HepG2 (cell line): ENCODE data around the gene SPTY2D1. TPM values are rescaled to one million over a fixed set of nuclear protein-coding genes. Genes with fewer than 3 reads are reported as not detected.

Experiments
- ARNTL ChIP-seq: sonication (generic); formaldehyde crosslinking; IDR thresholded peaks from 2 replicates; pipeline ENCODE4 v1.4.0; 2020; ENCODE audit warnings: mild to moderate bottlenecking, missing genetic modification reagents
- ATF7 ChIP-seq, 2 experiments: fragments of 450-650 bp in 1 of 2; sonication (generic) in 1 of 2; formaldehyde crosslinking in 1 of 2; IDR thresholded peaks; 2 replicates each; pipeline versions ENCODE4 v1.4.0 to v1.6.1; 2016 to 2020; ENCODE audit warnings: antibody characterized with exemption in 1 of 2, mild to moderate bottlenecking in 1 of 2, missing genetic modification reagents in 1 of 2
- CC2D1A ChIP-seq: sonication (generic); formaldehyde crosslinking; IDR thresholded peaks from 2 replicates; pipeline ENCODE4 v1.8.1; 2023; ENCODE audit warnings: mild to moderate bottlenecking, missing genetic modification reagents
- CHD4 ChIP-seq: fragments of 200-600 bp; sonication (generic); IDR thresholded peaks from 2 replicates; pipeline ENCODE4 v1.7.0; 2017; ENCODE audit warnings: mild to moderate bottlenecking, low read length, borderline replicate concordance
- CREB1 ChIP-seq, 2 experiments: fragments of 450-650 bp in 1 of 2; IDR thresholded peaks; 2 replicates each; pipeline ENCODE4 v1.6.1; 2016 to 2017; ENCODE audit warnings: control low read depth in 1 of 2, mild to moderate bottlenecking in 1 of 2, missing compliant biosample characterization in 1 of 2, missing genetic modification characterization in 1 of 2
- FOXA3 ChIP-seq: IDR thresholded peaks from 2 replicates; pipeline ENCODE4 v1.6.1; 2016; ENCODE audit warnings: missing genetic modification reagents, missing compliant biosample characterization
- FOXJ3 ChIP-seq: sonication (generic); formaldehyde crosslinking; IDR thresholded peaks from 2 replicates; pipeline ENCODE4 v1.4.0; 2020; ENCODE audit warnings: missing genetic modification reagents, mild to moderate bottlenecking, borderline replicate concordance
- HOXD1 ChIP-seq: sonication (generic); formaldehyde crosslinking; IDR thresholded peaks from 2 replicates; pipeline ENCODE4 v1.5.0; 2020; ENCODE audit warnings: missing genetic modification reagents
- KLF16 ChIP-seq, 2 experiments: sonication (generic) in 1 of 2; formaldehyde crosslinking in 1 of 2; IDR thresholded peaks; 2 replicates each; pipeline versions ENCODE4 v1.6.1 to v1.8.0; 2016 to 2023; ENCODE audit warnings: missing genetic modification reagents in 2 of 2, missing compliant biosample characterization in 1 of 2
- LRRFIP1 ChIP-seq: sonication (generic); formaldehyde crosslinking; conservative IDR thresholded peaks from 2 replicates; pipeline ENCODE4 v1.4.0; 2020; ENCODE audit warnings: missing genetic modification reagents
- MAFG ChIP-seq: sonication (generic); formaldehyde crosslinking; IDR thresholded peaks from 2 replicates; pipeline ENCODE4 v1.5.1; 2020; ENCODE audit warnings: mild to moderate bottlenecking, missing genetic modification reagents
- NCOA2 ChIP-seq: sonication (generic); formaldehyde crosslinking; IDR thresholded peaks from 2 replicates; pipeline ENCODE4 v1.8.0; 2022; ENCODE audit warnings: inconsistent platforms
- NFE2L2 ChIP-seq: fragments of 150-350 bp; IDR thresholded peaks from 2 replicates; pipeline ENCODE4 v1.6.1; 2014; ENCODE audit warnings: low read length
- NFYB ChIP-seq: sonication (generic); formaldehyde crosslinking; IDR thresholded peaks from 2 replicates; pipeline ENCODE4 v1.4.0; 2020; ENCODE audit warnings: missing genetic modification reagents
- NR3C1 ChIP-seq: sonication (generic); formaldehyde crosslinking; IDR thresholded peaks from 2 replicates; pipeline ENCODE4 v1.4.0; 2020; ENCODE audit warnings: missing genetic modification reagents
- SMARCE1 ChIP-seq: fragments of 450-650 bp; IDR thresholded peaks from 2 replicates; pipeline ENCODE4 v1.6.1; 2017; ENCODE audit warnings: borderline replicate concordance
- TARDBP ChIP-seq: sonication (generic); formaldehyde crosslinking; IDR thresholded peaks from 2 replicates; pipeline ENCODE4 v1.8.0; 2022; ENCODE audit warnings: mild to moderate bottlenecking, missing genetic modification reagents
- TBX2 ChIP-seq: sonication (generic); formaldehyde crosslinking; IDR thresholded peaks from 2 replicates; pipeline ENCODE4 v1.5.0; 2020; ENCODE audit warnings: missing genetic modification reagents, mild to moderate bottlenecking, borderline replicate concordance
- ZBTB10 ChIP-seq: sonication (generic); formaldehyde crosslinking; IDR thresholded peaks from 2 replicates; pipeline ENCODE4 v1.4.0; 2020; ENCODE audit warnings: missing genetic modification reagents, borderline replicate concordance
- ZBTB33 ChIP-seq: sonication (generic); formaldehyde crosslinking; IDR thresholded peaks from 2 replicates; pipeline ENCODE4 v1.4.0; 2020; ENCODE audit warnings: missing genetic modification reagents
- ZFP36L1 ChIP-seq: sonication (generic); formaldehyde crosslinking; IDR thresholded peaks from 2 replicates; pipeline ENCODE4 v1.8.0; 2022; ENCODE audit warnings: mild to moderate bottlenecking, missing genetic modification reagents, moderate library complexity
- ZNF256 ChIP-seq: sonication (generic); formaldehyde crosslinking; conservative IDR thresholded peaks from 2 replicates; pipeline ENCODE4 v1.4.0; 2020; ENCODE audit warnings: missing genetic modification reagents
- ZNF614 ChIP-seq: IDR thresholded peaks from 2 replicates; pipeline ENCODE4 v1.6.1; 2018; ENCODE audit warnings: missing biosample characterization, missing genetic modification reagents, inconsistent platforms, borderline replicate concordance
- ZSCAN21 ChIP-seq: sonication (generic); formaldehyde crosslinking; IDR thresholded peaks from 2 replicates; pipeline ENCODE4 v1.8.0; 2022; ENCODE audit warnings: mild to moderate bottlenecking, missing genetic modification reagents, moderate library complexity, borderline replicate concordance
- polyA plus RNA-seq, 8 experiments: library from polyadenylated mRNA; depleted of rRNA in 3 of 8; stranded (reverse) in 7 of 8; unstranded in 1 of 8; fragments of >200 nt; fragmentation: Illumina TruSeq in 4 of 8; extraction: Trizol in 4 of 8; gene quantifications; 2 replicates each; pipeline versions ENCODE4 v1.2.1 to v1.2.3, GENCODE V29; 2011 to 2016; ENCODE audit warnings: low read depth in 4 of 8, missing spikeins in 1 of 8, mixed read lengths in 1 of 8; ENCODE audit not compliant: insufficient read depth in 1 of 8
- total RNA-seq, 5 experiments: library from RNA; depleted of rRNA; stranded (reverse); fragments of >200 nt; fragmentation: Illumina TruSeq; extraction: Trizol; gene quantifications; 2 replicates each; pipeline ENCODE4 v1.2.3, GENCODE V29; 2016; ENCODE audit warnings: low read depth in 1 of 5

Gene SPTY2D1
- total and polyA plus RNA-seq, 2 of the 13 experiments (the other 11 are each of a cell fraction or from before 2014, with no cell fraction given), result 6.9 to 14.8 TPM

- TF ChIP-seq ZBTB33 (peak; percentile 46; the same call in 1 of the 2 replicates), ZNF256 (CRISPR knock-in tag) (no peak), TARDBP (CRISPR knock-in tag) (peak; percentile 80), FOXA3 (CRISPR knock-in tag) (peak; percentile 49), NFE2L2 (peak; percentile 97), ZSCAN21 (CRISPR knock-in tag) (no peak), SMARCE1 (no peak), CREB1 (IDR thresholded peaks at IDR 0.05) (no peak), CREB1 (CRISPR knock-in tag; IDR thresholded peaks at IDR 0.05) (peak; percentile 59; the same call in 1 of the 2 replicates), CHD4 (peak; percentile 95), NR3C1 (no peak), ARNTL (0 out of 2 replicates have a peak, but pooled peaks have one; percentile 26), TBX2 (CRISPR knock-in tag) (peak; percentile 68), FOXJ3 (peak; percentile 42; the same call in 1 of the 2 replicates), ATF7 (IDR thresholded peaks at IDR 0.05) (no peak), ATF7 (CRISPR knock-in tag; IDR thresholded peaks at IDR 0.05) (no peak), ZNF614 (CRISPR knock-in tag) (no peak; the same call in 1 of the 2 replicates), NFYB (no peak), MAFG (CRISPR knock-in tag) (0 out of 2 replicates have a peak, but pooled peaks have one; percentile 22), ZFP36L1 (CRISPR knock-in tag) (no peak), LRRFIP1 (no peak), CC2D1A (CRISPR knock-in tag) (no peak), ZBTB10 (CRISPR knock-in tag) (no peak), KLF16 (CRISPR knock-in tag; IDR thresholded peaks at IDR 0.05) (peak in 1 of 2 experiments; percentile 60; a peak in 1 of 4 replicates), HOXD1 (CRISPR knock-in tag) (no peak), NCOA2 (CRISPR knock-in tag) (0 out of 2 replicates have a peak, but pooled peaks have one; percentile 12)
Measured at GRCh38 chr11:18578975-18579598, 55.1 kb downstream of the SPTY2D1 start (continued).
